Measurements from ENCODE around the gene MYO1B. TPM values are rescaled to one million over a fixed set of nuclear protein-coding genes. Genes with fewer than 3 reads are reported as not detected.

Gene MYO1B
- total and polyA plus RNA-seq, 2 of the 8 experiments (the other 6 are each of a cell fraction or from before 2014, with no cell fraction given), result 15.5 to 61.2 TPM

- Histone ChIP-seq H3K79me2 (ENCODE audit: control insufficient read depth in 1 of 2, insufficient read depth in 2 of 2, low read length in 2 of 2) (no peaks in the 10 kb centered on the region), H3K23me2 (ENCODE audit: low read depth, low read length) (no peaks in the 10 kb centered on the region), H3K9ac (replicated peaks in 1 of 4; ENCODE audit: extremely low read depth in 1 of 4, low read depth in 3 of 4, low read length in 3 of 4) (no peak overlapping the region), H3K9me3 (ENCODE audit: insufficient read depth in 2 of 2, low read depth in 1 of 2, low read length in 1 of 2) (no peaks in the 10 kb centered on the region), H3K36me3 (ENCODE audit: control insufficient read depth in 2 of 4, insufficient read depth in 4 of 4, low read length in 3 of 4) (peaks cover 2 to 33% (median 16%) of the 10 kb centered on the region in 4 experiments), H2AK5ac (ENCODE audit: low read depth, low read length) (no peak overlapping the region), H3K79me1 (ENCODE audit: low read depth, low read length) (no peaks in the 10 kb centered on the region), H3K4me2 (ENCODE audit: insufficient read depth in 1 of 2, low read depth in 2 of 2, low read length in 2 of 2) (no peak overlapping the region), H2BK120ac (replicated peaks; ENCODE audit: low read depth, low read length) (no peak overlapping the region), H4K8ac (ENCODE audit: extremely low read depth, insufficient read depth, low read length) (no peak overlapping the region), H2AFZ (ENCODE audit: low read length) (no peak overlapping the region), H3K14ac (ENCODE audit: insufficient read length) (no peak overlapping the region), H3K4me1 (replicated peaks in 1 of 4; ENCODE audit: control insufficient read depth in 3 of 4, insufficient read depth in 4 of 4, low read length in 3 of 4) (no peaks in the 10 kb centered on the region), H2BK12ac (ENCODE audit: low read depth, low read length) (no peak overlapping the region), H3K4ac (replicated peaks; ENCODE audit: insufficient read length, low read depth, low read length) (no peak overlapping the region), H2BK20ac (ENCODE audit: low read length) (no peak overlapping the region), H3K23ac (ENCODE audit: insufficient read length) (no peak overlapping the region), H4K5ac (ENCODE audit: insufficient read length, low read depth, low read length) (no peak overlapping the region), H3K56ac (replicated peaks; ENCODE audit: insufficient read length, low read depth, low read length) (no peak overlapping the region), H2BK5ac (ENCODE audit: low read depth, low read length) (no peak overlapping the region), H2BK15ac (ENCODE audit: low read length) (no peak overlapping the region), H3K4me3 (ENCODE audit: extremely low read depth in 1 of 4, insufficient read depth in 2 of 4, low read depth in 3 of 4, low read length in 4 of 4) (no peak overlapping the region), H3K27ac (ENCODE audit: low read depth, low read length) (no peak overlapping the region), H3K27me3 (replicated peaks in 1 of 4; ENCODE audit: control insufficient read depth in 3 of 4, extremely low read depth in 1 of 4, insufficient read depth in 3 of 4, low read length in 3 of 4) (no peaks in the 10 kb centered on the region), H4K20me1 (replicated peaks in 1 of 2; ENCODE audit: control insufficient read depth in 1 of 2, insufficient read depth in 2 of 2, low read length in 2 of 2) (no peaks in the 10 kb centered on the region), H4K91ac (replicated peaks; ENCODE audit: insufficient read length, low read length) (no peak overlapping the region), H3K18ac (ENCODE audit: extremely low read depth, low read length) (no peak overlapping the region)
- no peak for FAIRE-seq
- 79% methylated on average over 1 of the region's 1 CpG; no CpG with 5 or more reads in 1 of the 2 experiments for WGBS, 2 experiments (ENCODE audit: extremely low coverage in 1 of 2, insufficient coverage in 1 of 2, insufficient read length in 1 of 2, insufficient replicate concordance in 2 of 2, low coverage in 1 of 2, low lambda C conversion rate in 2 of 2, missing lambda C conversion rate in 1 of 2)
- no peak for TF ChIP-seq YY1 (IDR thresholded peaks at IDR 0.05; ENCODE audit: low read depth, low read length)
- POLR2A ChIA-PET (ENCODE audit: partially characterized antibody), result no interaction called here
- no peak for DNase-seq (ENCODE audit: low read depth in 1 of 2, low spot score in 2 of 2)
- CTCF ChIA-PET (ENCODE audit: partially characterized antibody), result no interaction called here
Measured at GRCh38 chr2:191382801-191383200, 137.6 kb downstream of the MYO1B start.

Measured in H1 (cell line).